ENCODE measurements around the gene SMAD3. TPM values are rescaled to one million over a fixed set of nuclear protein-coding genes. Genes with fewer than 3 reads are reported as not detected.

Gene SMAD3
- total RNA-seq, 2 experiments from 2014 or later: 41.2 to 77.8 TPM

GRCh38 chr15:67070150-67070549 is 4.7 kb downstream of the SMAD3 start:
- ChIA-PET CTCF (ENCODE audit: unreplicated experiment) (no interaction called here), POLR2A (interaction anchor here (0.6 to 2.2 kb wide), 6 partner anchors 12 to 468 kb away, joined by 4 to 7 read pairs (median 5); no protein-coding TSS in a partner anchor)
- peaks cover 68% of the 10 kb centered on the region for H3K4me1 ChIP-seq (ENCODE audit: insufficient read depth, low read length, poor library complexity, severe bottlenecking)
- no peaks in the 10 kb centered on the region for H3K9me2 ChIP-seq (ENCODE audit: insufficient read depth, low read length)
- no peak overlapping the region for H2AFZ ChIP-seq (ENCODE audit: low read length)
- peak overlapping the region; percentile 35; the same call in 1 of the 2 replicates for H3K4me2 ChIP-seq (ENCODE audit: low read length)
- intact Hi-C loops (cut with micrococcal nuclease; ENCODE audit: unreplicated experiment): no loop called here
- peaks cover 92% of the 10 kb centered on the region for H3K79me2 ChIP-seq (ENCODE audit: insufficient read depth, low read depth, low read length)
- DNase-seq (ENCODE audit: low spot score): no peak
- TF ChIP-seq EZH2phosphoT487 (IDR thresholded peaks at IDR 0.05; ENCODE audit: borderline replicate concordance, low read depth, low read length): no peak
- TF ChIP-seq, protein P1, sequence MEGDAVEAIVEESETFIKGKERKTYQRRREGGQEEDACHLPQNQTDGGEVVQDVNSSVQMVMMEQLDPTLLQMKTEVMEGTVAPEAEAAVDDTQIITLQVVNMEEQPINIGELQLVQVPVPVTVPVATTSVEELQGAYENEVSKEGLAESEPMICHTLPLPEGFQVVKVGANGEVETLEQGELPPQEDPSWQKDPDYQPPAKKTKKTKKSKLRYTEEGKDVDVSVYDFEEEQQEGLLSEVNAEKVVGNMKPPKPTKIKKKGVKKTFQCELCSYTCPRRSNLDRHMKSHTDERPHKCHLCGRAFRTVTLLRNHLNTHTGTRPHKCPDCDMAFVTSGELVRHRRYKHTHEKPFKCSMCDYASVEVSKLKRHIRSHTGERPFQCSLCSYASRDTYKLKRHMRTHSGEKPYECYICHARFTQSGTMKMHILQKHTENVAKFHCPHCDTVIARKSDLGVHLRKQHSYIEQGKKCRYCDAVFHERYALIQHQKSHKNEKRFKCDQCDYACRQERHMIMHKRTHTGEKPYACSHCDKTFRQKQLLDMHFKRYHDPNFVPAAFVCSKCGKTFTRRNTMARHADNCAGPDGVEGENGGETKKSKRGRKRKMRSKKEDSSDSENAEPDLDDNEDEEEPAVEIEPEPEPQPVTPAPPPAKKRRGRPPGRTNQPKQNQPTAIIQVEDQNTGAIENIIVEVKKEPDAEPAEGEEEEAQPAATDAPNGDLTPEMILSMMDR (conservative IDR thresholded peaks at IDR 0.05; ENCODE audit: low read length): no peak
- peaks cover 24% of the 10 kb centered on the region; the same call in 1 of the 2 replicates for H4K20me1 ChIP-seq (ENCODE audit: insufficient read depth, low read length)
- H3K9me3 ChIP-seq (ENCODE audit: low read length): no peaks in the 10 kb centered on the region
- no TSS peak for BruUV-seq (replicated peaks)
- H3K4me3 ChIP-seq (ENCODE audit: low read depth, low read length, poor library complexity, severe bottlenecking): no peak overlapping the region
- H3K36me3 ChIP-seq (ENCODE audit: insufficient read depth, low read length): peaks cover 52% of the 10 kb centered on the region
- H3K27ac ChIP-seq (ENCODE audit: low read depth, low read length, poor library complexity, severe bottlenecking): no peak overlapping the region

DNA sequence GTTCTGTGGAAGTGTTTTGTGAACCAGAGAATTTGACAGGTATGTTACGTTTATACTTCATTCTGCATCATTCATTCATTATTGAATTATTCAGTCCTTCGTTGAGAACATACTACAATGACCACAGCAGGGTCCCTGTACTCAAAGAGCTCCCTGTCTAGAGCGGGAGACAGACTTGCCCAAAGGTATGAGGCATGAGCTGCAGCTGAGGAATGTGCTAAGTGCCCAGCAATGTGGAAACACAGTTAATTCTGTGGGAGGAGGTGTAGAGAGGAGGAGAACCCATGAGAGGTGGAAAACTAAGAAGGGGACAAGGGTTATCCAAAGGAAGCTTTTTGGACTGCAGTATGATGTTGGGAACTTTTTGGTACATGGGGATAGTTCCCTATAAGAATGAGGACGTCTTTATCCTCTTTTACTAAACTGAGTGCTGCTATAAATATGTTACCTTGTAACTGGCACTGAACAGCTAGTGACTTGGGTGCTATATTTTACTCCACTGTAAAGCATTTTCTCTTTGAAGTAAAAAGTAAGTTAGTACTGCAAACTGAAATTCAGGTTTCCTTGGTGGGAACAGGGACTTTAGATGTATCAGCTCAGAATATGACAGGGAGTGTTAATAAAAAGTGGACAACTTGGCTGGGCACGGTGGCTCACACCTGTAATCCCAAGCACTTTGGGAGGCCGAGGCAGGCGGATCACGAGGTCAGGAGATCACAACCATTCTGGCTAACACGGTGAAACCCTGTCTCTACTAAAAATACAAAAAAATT is 5.7 kb downstream of the SMAD3 start:
- H3K4me3 ChIP-seq (ENCODE audit: low read depth, low read length, poor library complexity, severe bottlenecking): no peak overlapping the region
- H3K9me3 ChIP-seq (ENCODE audit: low read length): no peaks in the 10 kb centered on the region
- TF ChIP-seq, protein P1 (conservative IDR thresholded peaks at IDR 0.05; ENCODE audit: low read length): no peak
- no peak for TF ChIP-seq EZH2phosphoT487 (IDR thresholded peaks at IDR 0.05; ENCODE audit: borderline replicate concordance, low read depth, low read length)
- H3K4me2 ChIP-seq (ENCODE audit: low read length): peak overlapping the region; percentile 7; the same call in 1 of the 2 replicates
- H3K36me3 ChIP-seq (ENCODE audit: insufficient read depth, low read length): peaks cover 56% of the 10 kb centered on the region
- H4K20me1 ChIP-seq (ENCODE audit: insufficient read depth, low read length): peaks cover 24% of the 10 kb centered on the region; the same call in 1 of the 2 replicates
- H3K27ac ChIP-seq (ENCODE audit: low read depth, low read length, poor library complexity, severe bottlenecking): no peak overlapping the region
- H3K9me2 ChIP-seq (ENCODE audit: insufficient read depth, low read length): no peaks in the 10 kb centered on the region
- no peak overlapping the region for H2AFZ ChIP-seq (ENCODE audit: low read length)
- BruUV-seq (replicated peaks): no TSS peak
- intact Hi-C loops (cut with micrococcal nuclease; ENCODE audit: unreplicated experiment): no loop called here
- POLR2A ChIA-PET: interaction anchor here (0.6 to 2.2 kb wide), 5 partner anchors 10 to 467 kb away, joined by 3 to 7 read pairs (median 4); no protein-coding TSS in a partner anchor
- H3K4me1 ChIP-seq (ENCODE audit: insufficient read depth, low read length, poor library complexity, severe bottlenecking): peaks cover 77% of the 10 kb centered on the region
- H3K79me2 ChIP-seq (ENCODE audit: insufficient read depth, low read depth, low read length): peaks cover 100% of the 10 kb centered on the region
- CTCF ChIA-PET (ENCODE audit: unreplicated experiment): interaction anchor here (0.6 to 1.0 kb wide), 3 partner anchors 9 to 52 kb away, joined by 3 read pairs; no protein-coding TSS in a partner anchor
- no peak for DNase-seq (ENCODE audit: low spot score)
